Keratinocyte (primary cell): ENCODE results near the gene MBP. TPM values are rescaled to one million over a fixed set of nuclear protein-coding genes. Genes with fewer than 3 reads are reported as not detected.
A peak's percentile ranks its signal among the peaks of the same experiment; 100 is the strongest.

ENCODE experiments used
- DNase-seq: peaks from one replicate; pipeline ENCODE4 v3.0.0-alpha.2; 2011; ENCODE audit warnings: low read depth, missing footprints, low spot score
- FAIRE-seq: peaks from 2 replicates; lab custom pipeline; 2011; peaks lifted over from hg19 to GRCh38; lab: Jason Lieb, UNC
- H2AFZ ChIP-seq: 2 replicates; pipeline ENCODE4 v1.6.0; 2012; ENCODE audit warnings: low read length, control low read depth, inconsistent platforms; ENCODE audit not compliant: control insufficient read depth
- H3K27ac ChIP-seq: 2 replicates; pipeline ENCODE4 v1.5.1; 2011; ENCODE audit warnings: low read length; ENCODE audit not compliant: control insufficient read depth, insufficient read depth
- H3K27me3 ChIP-seq: 3 replicates; pipeline ENCODE4 v1.6.0; 2011; ENCODE audit warnings: low read length; ENCODE audit not compliant: control insufficient read depth, insufficient read depth; ENCODE audit errors: extremely low read depth
- H3K36me3 ChIP-seq, 2 experiments: 2 replicates in 1 of 2; 3 replicates in 1 of 2; pipeline ENCODE4 v1.5.1; 2011; ENCODE audit warnings: low read length in 2 of 2, mild to moderate bottlenecking in 1 of 2; ENCODE audit not compliant: control insufficient read depth in 2 of 2, insufficient read depth in 2 of 2; ENCODE audit errors: extremely low read depth in 1 of 2
- H3K4me1 ChIP-seq: 3 replicates; pipeline ENCODE4 v1.5.1; 2011; ENCODE audit warnings: low read length; ENCODE audit not compliant: control insufficient read depth, insufficient read depth; ENCODE audit errors: extremely low read depth
- H3K4me2 ChIP-seq: 3 replicates; pipeline ENCODE4 v1.6.0; 2011; ENCODE audit warnings: low read depth, low read length; ENCODE audit not compliant: control insufficient read depth, insufficient read depth; ENCODE audit errors: extremely low read depth
- H3K4me3 ChIP-seq, 3 experiments: fragments of 200-600 bp in 1 of 3; sonication (generic) in 1 of 3; 2 replicates in 2 of 3; 3 replicates in 1 of 3; pipeline ENCODE4 v1.5.1; 2011 to 2016; ENCODE audit warnings: low read length in 3 of 3, mild to moderate bottlenecking in 3 of 3, control low read depth in 2 of 3, inconsistent platforms in 1 of 3, low read depth in 1 of 3, mixed read lengths in 1 of 3, mixed run types in 1 of 3, moderate library complexity in 1 of 3; ENCODE audit not compliant: control insufficient read depth in 2 of 3, insufficient read depth in 2 of 3; ENCODE audit errors: extremely low read depth in 1 of 3
- H3K79me2 ChIP-seq: 2 replicates; pipeline ENCODE4 v1.6.0; 2012; ENCODE audit warnings: low read length; ENCODE audit not compliant: control insufficient read depth, insufficient read depth
- H3K9ac ChIP-seq: 3 replicates; pipeline ENCODE4 v1.6.0; 2011; ENCODE audit warnings: low read length; ENCODE audit not compliant: control insufficient read depth, insufficient read depth; ENCODE audit errors: extremely low read depth
- H3K9me1 ChIP-seq: 3 replicates; pipeline ENCODE4 v1.6.0; 2011; ENCODE audit warnings: low read length; ENCODE audit not compliant: control insufficient read depth, insufficient read depth; ENCODE audit errors: extremely low read depth
- H3K9me3 ChIP-seq: 2 replicates; pipeline ENCODE4 v1.5.1; 2012; ENCODE audit warnings: low read depth, low read length; ENCODE audit not compliant: control insufficient read depth
- H4K20me1 ChIP-seq: 3 replicates; pipeline ENCODE4 v1.6.0; 2011; ENCODE audit warnings: low read length; ENCODE audit not compliant: control insufficient read depth, insufficient read depth; ENCODE audit errors: extremely low read depth
- EZH2 ChIP-seq: IDR thresholded peaks from one replicate; pipeline ENCODE4 v1.6.1; 2012; ENCODE audit warnings: inconsistent platforms, mild to moderate bottlenecking, low read length, moderate library complexity
- dilution Hi-C: fragments of 300-500 bp; cut with MboI; formaldehyde crosslinking; loops from one replicate; pipeline ENCODE4 v1.7.0; 2020; ENCODE audit warnings: low sequenced_read_pairs; ENCODE audit not compliant: extremely low pct_ligation_motif_present
- polyA plus RNA-seq, 5 experiments: library from polyadenylated mRNA; depleted of rRNA in 3 of 5; stranded (reverse) in 3 of 5; stranded (forward) in 1 of 5; unstranded in 1 of 5; fragments of >200 nt; gene quantifications; 1 replicate in 1 of 5; 2 replicates in 3 of 5; 3 replicates in 1 of 5; pipeline versions ENCODE4 v1.2.1 to v1.2.3, GENCODE V29; 2011 to 2012; ENCODE audit warnings: missing spikeins in 2 of 5, low read depth in 1 of 5, low replicate concordance in 1 of 5
- TF ChIP-seq, protein P1 (sequence below), 3 experiments: IDR thresholded peaks in 1 of 3; conservative IDR thresholded peaks in 1 of 3; optimal IDR thresholded peaks in 1 of 3; 2 replicates in 2 of 3; 3 replicates in 1 of 3; pipeline versions ENCODE3 to v1.5.1; 2011; ENCODE audit warnings: low read length in 3 of 3, mild to moderate bottlenecking in 3 of 3, moderate library complexity in 2 of 3, control low read depth in 1 of 3, inconsistent platforms in 1 of 3; ENCODE audit not compliant: insufficient read depth in 2 of 3; ENCODE audit errors: extremely low read depth in 1 of 3

The MBP gene
- polyA plus RNA-seq, 1 donor (not counting 4 experiments of a cell fraction or from before 2014, with no cell fraction given), result 38.7 TPM

DNA sequence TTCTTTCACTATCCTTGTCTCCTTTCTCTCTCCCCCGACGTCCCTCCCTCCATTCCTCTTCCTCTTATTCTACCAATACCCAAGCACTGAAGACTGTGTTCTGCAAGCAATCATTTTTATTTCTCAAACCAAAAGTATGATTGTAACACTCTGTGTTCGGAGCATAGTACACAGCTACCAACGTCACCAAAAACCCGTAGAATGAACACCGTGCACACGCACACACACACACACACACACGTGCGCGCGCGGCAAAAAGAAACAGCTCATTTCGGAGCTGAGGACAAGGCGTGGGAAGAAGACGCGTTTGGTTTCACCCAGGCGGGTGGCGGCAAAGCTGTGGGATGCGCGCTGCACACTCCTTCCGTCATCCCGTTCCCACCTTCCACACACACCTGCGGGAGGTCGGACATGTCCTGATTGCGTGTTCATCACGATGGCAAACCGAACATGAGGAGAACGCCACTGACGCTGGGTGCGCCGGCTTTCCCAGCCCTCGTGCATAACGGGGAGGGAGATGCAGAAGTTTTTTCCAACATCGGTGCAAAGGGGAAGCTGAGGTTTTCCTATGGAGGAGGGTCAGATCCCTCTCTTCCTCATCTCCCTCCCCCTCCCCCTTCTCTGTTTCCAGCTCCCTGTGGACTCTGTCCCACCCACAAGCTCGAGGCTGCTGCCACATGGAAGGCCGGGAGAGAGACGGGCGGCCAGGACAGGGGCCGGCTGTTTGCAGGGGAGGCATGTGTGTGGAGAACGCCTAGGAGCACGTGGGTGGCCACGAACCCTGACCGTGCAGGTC lies 20.4 kb downstream of the MBP start:
- H3K27ac ChIP-seq, result peak overlapping the region; percentile 58
- H3K9me1 ChIP-seq, result peaks cover 5% of the 10 kb centered on the region
- H2AFZ ChIP-seq, result no peak overlapping the region
- H3K9me3 ChIP-seq, result no peaks in the 10 kb centered on the region
- dilution Hi-C loops, result no loop called here
- peak overlapping the region; percentile 22 for H3K4me2 ChIP-seq
- H3K36me3 ChIP-seq, result peaks cover 11 to 21% of the 10 kb centered on the region in 2 experiments
- no peak for TF ChIP-seq EZH2
- TF ChIP-seq, protein P1, sequence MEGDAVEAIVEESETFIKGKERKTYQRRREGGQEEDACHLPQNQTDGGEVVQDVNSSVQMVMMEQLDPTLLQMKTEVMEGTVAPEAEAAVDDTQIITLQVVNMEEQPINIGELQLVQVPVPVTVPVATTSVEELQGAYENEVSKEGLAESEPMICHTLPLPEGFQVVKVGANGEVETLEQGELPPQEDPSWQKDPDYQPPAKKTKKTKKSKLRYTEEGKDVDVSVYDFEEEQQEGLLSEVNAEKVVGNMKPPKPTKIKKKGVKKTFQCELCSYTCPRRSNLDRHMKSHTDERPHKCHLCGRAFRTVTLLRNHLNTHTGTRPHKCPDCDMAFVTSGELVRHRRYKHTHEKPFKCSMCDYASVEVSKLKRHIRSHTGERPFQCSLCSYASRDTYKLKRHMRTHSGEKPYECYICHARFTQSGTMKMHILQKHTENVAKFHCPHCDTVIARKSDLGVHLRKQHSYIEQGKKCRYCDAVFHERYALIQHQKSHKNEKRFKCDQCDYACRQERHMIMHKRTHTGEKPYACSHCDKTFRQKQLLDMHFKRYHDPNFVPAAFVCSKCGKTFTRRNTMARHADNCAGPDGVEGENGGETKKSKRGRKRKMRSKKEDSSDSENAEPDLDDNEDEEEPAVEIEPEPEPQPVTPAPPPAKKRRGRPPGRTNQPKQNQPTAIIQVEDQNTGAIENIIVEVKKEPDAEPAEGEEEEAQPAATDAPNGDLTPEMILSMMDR (optimal IDR thresholded peaks at IDR 0.05 in 1 of 3, IDR thresholded peaks at IDR 0.05 in 1 of 3, conservative IDR thresholded peaks at IDR 0.05 in 1 of 3; ENCODE audit: extremely low read depth in 1 of 3, insufficient read depth in 2 of 3, low read length in 3 of 3), result no peak
- H3K79me2 ChIP-seq, result peaks cover 62% of the 10 kb centered on the region
- peaks cover 4% of the 10 kb centered on the region for H4K20me1 ChIP-seq
- no peak for DNase-seq
- no peak overlapping the region for H3K4me3 ChIP-seq
- H3K27me3 ChIP-seq, result no peaks in the 10 kb centered on the region
- peaks cover 52% of the 10 kb centered on the region for H3K4me1 ChIP-seq
- FAIRE-seq, result no peak
- no peak overlapping the region for H3K9ac ChIP-seq

DNA sequence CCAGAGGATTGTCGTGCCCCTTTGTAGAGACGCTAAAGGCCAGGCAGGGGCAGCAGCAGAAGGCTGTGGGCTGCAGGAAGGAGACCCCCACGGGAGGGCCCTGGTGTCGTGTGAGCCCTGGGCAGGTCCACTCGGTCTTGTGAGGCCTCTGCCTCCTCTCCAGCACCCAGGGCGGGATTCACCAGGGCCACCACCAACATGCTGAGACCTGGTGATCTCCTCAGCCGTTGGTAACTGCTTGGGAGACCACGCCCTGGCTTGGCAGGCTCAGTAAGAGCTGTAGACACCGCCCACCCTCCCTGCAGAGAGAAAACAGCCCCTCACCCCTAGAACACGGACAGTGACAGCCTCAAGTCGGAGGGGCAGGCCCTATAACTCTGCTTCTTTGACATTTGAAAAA lies 21.1 kb downstream of the MBP start:
- Histone ChIP-seq H3K9me1 (peaks cover 5% of the 10 kb centered on the region), H3K36me3 (peaks cover 8 to 16% of the 10 kb centered on the region in 2 experiments), H3K27me3 (no peaks in the 10 kb centered on the region), H3K79me2 (peaks cover 57% of the 10 kb centered on the region), H4K20me1 (peaks cover 4% of the 10 kb centered on the region), H2AFZ (no peak overlapping the region), H3K4me1 (peaks cover 52% of the 10 kb centered on the region), H3K9me3 (no peaks in the 10 kb centered on the region), H3K4me3 (no peak overlapping the region), H3K27ac (peak overlapping the region; percentile 58), H3K4me2 (peak overlapping the region; percentile 22), H3K9ac (peak overlapping the region; percentile 55)
- dilution Hi-C loops, result no loop called here
- TF ChIP-seq, protein P1 (optimal IDR thresholded peaks at IDR 0.05 in 1 of 3, IDR thresholded peaks at IDR 0.05 in 1 of 3, conservative IDR thresholded peaks at IDR 0.05 in 1 of 3; ENCODE audit: extremely low read depth in 1 of 3, insufficient read depth in 2 of 3, low read length in 3 of 3), result no peak
- TF ChIP-seq EZH2, result no peak
- DNase-seq (no peak), FAIRE-seq (peak; percentile 49)
